ENCODE data around the gene RIC1. TPM values are rescaled to one million over a fixed set of nuclear protein-coding genes. Genes with fewer than 3 reads are reported as not detected.

RIC1 gene
- total and polyA plus RNA-seq, 2 of the 13 experiments (the other 11 are each of a cell fraction or from before 2014, with no cell fraction given): 18.2 to 19.0 TPM

DNA sequence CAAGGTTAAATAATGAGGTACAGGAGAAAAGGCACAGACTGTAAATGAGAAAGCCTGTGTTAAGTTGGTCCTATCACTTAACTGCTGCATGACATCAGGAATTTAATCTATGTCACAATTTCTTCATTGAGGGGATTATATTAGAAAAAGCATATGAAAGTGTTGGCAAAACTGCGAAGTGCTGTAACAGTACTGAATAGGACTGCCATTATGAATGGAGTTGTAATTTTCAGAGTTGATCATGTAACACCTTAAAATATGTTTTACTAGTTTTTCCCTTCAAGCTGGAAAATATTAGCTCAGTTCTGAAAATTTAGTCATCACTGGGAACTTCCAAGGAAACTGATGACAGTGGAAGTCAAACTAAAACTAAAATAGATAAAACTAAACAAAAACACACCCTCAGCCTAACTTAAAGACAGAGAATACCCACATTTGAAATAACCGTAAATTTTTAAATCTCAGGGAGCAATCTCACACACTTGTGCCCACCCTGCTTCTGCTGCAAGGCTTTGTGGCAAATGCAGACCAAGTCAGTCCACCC lies 158.9 kb downstream of the RIC1 start:
- no peak for TF ChIP-seq BRF2 (CRISPR knock-in tag; IDR thresholded peaks at IDR 0.05)
- TF ChIP-seq SAFB2 (CRISPR knock-in tag; IDR thresholded peaks at IDR 0.05; ENCODE audit: borderline replicate concordance, low read depth): no peak
- TF ChIP-seq ZBTB49 (CRISPR knock-in tag; IDR thresholded peaks at IDR 0.05; ENCODE audit: borderline replicate concordance): no peak
- no peak for TF ChIP-seq DDIT3 (CRISPR knock-in tag; IDR thresholded peaks at IDR 0.05)
- TF ChIP-seq MED13 (CRISPR knock-in tag; IDR thresholded peaks at IDR 0.05): no peak
- no peak for TF ChIP-seq ZNF354B (CRISPR knock-in tag; IDR thresholded peaks at IDR 0.05)
- no peak for TF ChIP-seq EEA1 (CRISPR knock-in tag; IDR thresholded peaks at IDR 0.05; ENCODE audit: borderline replicate concordance)
- no peak for TF ChIP-seq ARID2 (CRISPR knock-in tag; IDR thresholded peaks at IDR 0.05; ENCODE audit: borderline replicate concordance)
- TF ChIP-seq LCORL (IDR thresholded peaks at IDR 0.05): no peak
- TF ChIP-seq LCORL (CRISPR knock-in tag; IDR thresholded peaks at IDR 0.05): no peak
- no peak for TF ChIP-seq ZSCAN22 (CRISPR knock-in tag; IDR thresholded peaks at IDR 0.05)
- TF ChIP-seq KDM6A (CRISPR knock-in tag; IDR thresholded peaks at IDR 0.05; ENCODE audit: low read depth): no peak
- no peak for TF ChIP-seq HDAC2 (CRISPR knock-in tag; IDR thresholded peaks at IDR 0.05)
- TF ChIP-seq BRD4 (CRISPR knock-in tag; IDR thresholded peaks at IDR 0.05): no peak
- TF ChIP-seq ZNF616 (CRISPR knock-in tag; IDR thresholded peaks at IDR 0.05; ENCODE audit: low read depth): no peak
- no peak for TF ChIP-seq ZNF329 (CRISPR knock-in tag; IDR thresholded peaks at IDR 0.05; ENCODE audit: low read depth)
- no peak for TF ChIP-seq ZNF670 (CRISPR knock-in tag; IDR thresholded peaks at IDR 0.05; ENCODE audit: borderline replicate concordance)
- TF ChIP-seq ZFP36 (IDR thresholded peaks at IDR 0.05; ENCODE audit: borderline replicate concordance, low read depth, low read length, partially characterized antibody): no peak
- ATAC-seq: no peak
- POLR2A ChIA-PET: no interaction called here
- 97% methylated on average over 2 of the region's 2 CpGs for WGBS (ENCODE audit: low lambda C conversion rate)
- H3K36me3 ChIP-seq (replicated peaks in 1 of 2; ENCODE audit: control insufficient read depth in 1 of 2, insufficient read depth in 2 of 2, low read length in 2 of 2): peaks cover 8 to 64% of the 10 kb centered on the region in 2 experiments
- H2AFZ ChIP-seq (ENCODE audit: low read length): no peak overlapping the region
- no peak overlapping the region for H3K27ac ChIP-seq (ENCODE audit: extremely low read length, insufficient read depth, low read length)
- CTCF ChIA-PET (ENCODE audit: low intra/inter-chr PET ratio, low total read pairs): no interaction called here
- no peaks in the 10 kb centered on the region for H3K9me3 ChIP-seq (ENCODE audit: low read length)
- H4K20me1 ChIP-seq (ENCODE audit: insufficient read depth, low read length): no peaks in the 10 kb centered on the region
- H3K79me2 ChIP-seq (ENCODE audit: insufficient read depth, low read length): peaks cover 3% of the 10 kb centered on the region
- no peak overlapping the region for H3K4me3 ChIP-seq (replicated peaks in 1 of 3; ENCODE audit: insufficient read depth in 1 of 3, low read depth in 2 of 3, low read length in 3 of 3)
- intact Hi-C loops (cut with micrococcal nuclease; ENCODE audit: unreplicated experiment) (no loop called here), in situ Hi-C loops (cut with HindIII; ENCODE audit: extremely low pct_ligation_motif_present, low pct_unique_long_range_greater_than_20kb) (no loop called here)
- H3K4me2 ChIP-seq (ENCODE audit: low read depth, low read length): no peak overlapping the region
- no peaks in the 10 kb centered on the region for H3K27me3 ChIP-seq (ENCODE audit: control insufficient read depth in 1 of 2, insufficient read depth in 2 of 2, low read length in 2 of 2)
- no peak for FAIRE-seq
- BruUV-seq (replicated peaks): no TSS peak
- H3K4me1 ChIP-seq (ENCODE audit: insufficient read depth, low read length): peaks cover 15% of the 10 kb centered on the region
- no peak for DNase-seq (ENCODE audit: low spot score)
- no peak overlapping the region for H3K9ac ChIP-seq (ENCODE audit: insufficient read depth, low read depth, low read length)
